Measurements from ENCODE around the gene CAPG. TPM values are rescaled to one million over a fixed set of nuclear protein-coding genes. Genes with fewer than 3 reads are reported as not detected.

CAPG gene
- total and polyA plus RNA-seq, 10 of the 15 experiments (the other 5 are each of a cell fraction or from before 2014, with no cell fraction given) = 26.3 to 192 (median 100) TPM

DNA sequence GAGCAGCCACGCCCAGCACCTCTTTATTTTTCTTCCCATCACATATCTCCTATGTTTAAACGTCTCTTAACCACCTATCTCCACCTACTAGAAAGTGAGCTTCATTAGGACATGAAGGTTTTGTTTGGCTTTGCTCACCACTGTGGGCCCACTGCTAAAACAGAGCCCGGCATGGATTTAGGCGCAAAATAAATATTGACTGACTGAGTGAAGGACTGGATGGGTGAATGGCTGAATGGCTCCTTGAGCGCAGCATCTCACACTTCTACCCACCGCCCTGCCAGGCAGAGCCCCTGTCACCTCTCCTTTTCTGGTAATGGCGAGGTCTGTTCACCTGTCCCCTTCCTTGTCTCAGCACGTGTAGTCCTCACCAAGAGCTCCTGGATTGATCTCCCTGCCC lies 10.1 kb downstream of the CAPG start:
- ChIA-PET RAD21 (ENCODE audit: unreplicated experiment) (no interaction called here), POLR2A (interaction anchor here (0.6 to 0.7 kb wide), 3 partner anchors 29 to 680 kb away, joined by 4 to 6 read pairs (median 6); no protein-coding TSS in a partner anchor), SMC1A (ENCODE audit: uncharacterized antibody, unreplicated experiment) (no interaction called here), CTCF (no interaction called here)
- Histone ChIP-seq H3K4me1 (ENCODE audit: control insufficient read depth, insufficient read depth, low read length) (peaks cover 9% of the 10 kb centered on the region), H3K27ac (ENCODE audit: control insufficient read depth, insufficient read depth) (no peak overlapping the region), H3K36me3 (ENCODE audit: control insufficient read depth in 2 of 2, insufficient read depth in 2 of 2, low read length in 1 of 2) (no peaks in the 10 kb centered on the region; a peak in 2 of 4 replicates), H3K4me3 (no peak overlapping the region), H2AFZ (ENCODE audit: control insufficient read depth, low read depth, low read length) (no peak overlapping the region), H3K79me2 (ENCODE audit: control insufficient read depth, insufficient read depth, low read length) (no peaks in the 10 kb centered on the region), H3K9me3 (replicated peaks; ENCODE audit: control insufficient read depth, insufficient read depth, low read length) (no peaks in the 10 kb centered on the region; the same call in 1 of the 3 replicates), H4K20me1 (ENCODE audit: control insufficient read depth, insufficient read depth) (no peaks in the 10 kb centered on the region), H3K9ac (ENCODE audit: control insufficient read depth, insufficient read depth, low read length) (no peak overlapping the region), H3K27me3 (replicated peaks in 1 of 2; ENCODE audit: control insufficient read depth in 2 of 2, insufficient read depth in 2 of 2, low read length in 1 of 2) (no peaks in the 10 kb centered on the region), H3K4me2 (ENCODE audit: control insufficient read depth, insufficient read depth) (no peak overlapping the region)
- ATAC-seq = no peak
- in situ Hi-C loops (cut with MboI) = no loop called here
- intact Hi-C loops (cut with micrococcal nuclease; ENCODE audit: unreplicated experiment) = no loop called here
- no peak for FAIRE-seq
- no TSS peak for BruUV-seq (replicated peaks)
- TF ChIP-seq, protein P1, sequence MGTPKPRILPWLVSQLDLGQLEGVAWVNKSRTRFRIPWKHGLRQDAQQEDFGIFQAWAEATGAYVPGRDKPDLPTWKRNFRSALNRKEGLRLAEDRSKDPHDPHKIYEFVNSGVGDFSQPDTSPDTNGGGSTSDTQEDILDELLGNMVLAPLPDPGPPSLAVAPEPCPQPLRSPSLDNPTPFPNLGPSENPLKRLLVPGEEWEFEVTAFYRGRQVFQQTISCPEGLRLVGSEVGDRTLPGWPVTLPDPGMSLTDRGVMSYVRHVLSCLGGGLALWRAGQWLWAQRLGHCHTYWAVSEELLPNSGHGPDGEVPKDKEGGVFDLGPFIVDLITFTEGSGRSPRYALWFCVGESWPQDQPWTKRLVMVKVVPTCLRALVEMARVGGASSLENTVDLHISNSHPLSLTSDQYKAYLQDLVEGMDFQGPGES (IDR thresholded peaks at IDR 0.05) = no peak
- DNase-seq (ENCODE audit: low read depth, low spot score) = no peak
- WGBS (ENCODE audit: insufficient coverage, insufficient replicate concordance, low lambda C conversion rate, missing lambda C conversion rate) = 73% methylated on average over 8 of the region's 8 CpGs

DNA sequence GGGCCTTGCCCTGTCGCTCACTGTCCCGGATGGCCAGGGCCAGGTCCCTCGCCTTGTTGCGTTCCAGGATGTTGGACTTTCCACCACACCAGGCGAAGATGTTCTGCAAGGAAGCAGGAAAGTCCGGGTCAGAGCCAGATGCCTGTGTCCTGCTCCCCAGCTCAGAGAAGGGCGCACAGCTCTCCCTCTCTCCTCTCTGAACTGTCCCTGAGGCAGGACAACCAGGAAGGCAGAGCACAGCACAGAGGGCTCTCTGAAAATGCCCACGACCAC lies 11.0 kb downstream of the CAPG start:
- CTCF ChIA-PET = no interaction called here
- FAIRE-seq (no peak), ATAC-seq (no peak), DNase-seq (ENCODE audit: low read depth, low spot score) (no peak)
- POLR2A ChIA-PET = no interaction called here
- TF ChIP-seq, protein P2, sequence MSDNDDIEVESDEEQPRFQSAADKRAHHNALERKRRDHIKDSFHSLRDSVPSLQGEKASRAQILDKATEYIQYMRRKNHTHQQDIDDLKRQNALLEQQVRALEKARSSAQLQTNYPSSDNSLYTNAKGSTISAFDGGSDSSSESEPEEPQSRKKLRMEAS (IDR thresholded peaks at IDR 0.05; ENCODE audit: low read depth, low read length) = no peak
- no peak for TF ChIP-seq TAF1 (IDR thresholded peaks at IDR 0.05; ENCODE audit: borderline replicate concordance, low read depth, low read length)
- TF ChIP-seq CBFB (IDR thresholded peaks at IDR 0.05; ENCODE audit: low read depth) = no peak
- TF ChIP-seq CREB1 (IDR thresholded peaks at IDR 0.05; ENCODE audit: low read depth) = no peak
- TF ChIP-seq, protein P3, sequence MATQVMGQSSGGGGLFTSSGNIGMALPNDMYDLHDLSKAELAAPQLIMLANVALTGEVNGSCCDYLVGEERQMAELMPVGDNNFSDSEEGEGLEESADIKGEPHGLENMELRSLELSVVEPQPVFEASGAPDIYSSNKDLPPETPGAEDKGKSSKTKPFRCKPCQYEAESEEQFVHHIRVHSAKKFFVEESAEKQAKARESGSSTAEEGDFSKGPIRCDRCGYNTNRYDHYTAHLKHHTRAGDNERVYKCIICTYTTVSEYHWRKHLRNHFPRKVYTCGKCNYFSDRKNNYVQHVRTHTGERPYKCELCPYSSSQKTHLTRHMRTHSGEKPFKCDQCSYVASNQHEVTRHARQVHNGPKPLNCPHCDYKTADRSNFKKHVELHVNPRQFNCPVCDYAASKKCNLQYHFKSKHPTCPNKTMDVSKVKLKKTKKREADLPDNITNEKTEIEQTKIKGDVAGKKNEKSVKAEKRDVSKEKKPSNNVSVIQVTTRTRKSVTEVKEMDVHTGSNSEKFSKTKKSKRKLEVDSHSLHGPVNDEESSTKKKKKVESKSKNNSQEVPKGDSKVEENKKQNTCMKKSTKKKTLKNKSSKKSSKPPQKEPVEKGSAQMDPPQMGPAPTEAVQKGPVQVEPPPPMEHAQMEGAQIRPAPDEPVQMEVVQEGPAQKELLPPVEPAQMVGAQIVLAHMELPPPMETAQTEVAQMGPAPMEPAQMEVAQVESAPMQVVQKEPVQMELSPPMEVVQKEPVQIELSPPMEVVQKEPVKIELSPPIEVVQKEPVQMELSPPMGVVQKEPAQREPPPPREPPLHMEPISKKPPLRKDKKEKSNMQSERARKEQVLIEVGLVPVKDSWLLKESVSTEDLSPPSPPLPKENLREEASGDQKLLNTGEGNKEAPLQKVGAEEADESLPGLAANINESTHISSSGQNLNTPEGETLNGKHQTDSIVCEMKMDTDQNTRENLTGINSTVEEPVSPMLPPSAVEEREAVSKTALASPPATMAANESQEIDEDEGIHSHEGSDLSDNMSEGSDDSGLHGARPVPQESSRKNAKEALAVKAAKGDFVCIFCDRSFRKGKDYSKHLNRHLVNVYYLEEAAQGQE (IDR thresholded peaks at IDR 0.05; ENCODE audit: low read depth, low read length) = no peak
- no peak for TF ChIP-seq SUZ12 (IDR thresholded peaks at IDR 0.05; ENCODE audit: unreplicated experiment)
- TF ChIP-seq EZH2 (IDR thresholded peaks at IDR 0.05; ENCODE audit: borderline replicate concordance, control insufficient read depth, low read depth, low read length) = no peak
- no peak for TF ChIP-seq EED (IDR thresholded peaks at IDR 0.05; ENCODE audit: low read depth)
- TF ChIP-seq IKZF1 (conservative IDR thresholded peaks at IDR 0.05) = no peak
- TF ChIP-seq MYB (IDR thresholded peaks at IDR 0.05; ENCODE audit: borderline replicate concordance, low read depth, low read length) = no peak
- TF ChIP-seq RELA (IDR thresholded peaks at IDR 0.05; ENCODE audit: borderline replicate concordance, partially characterized antibody) = no peak
- no peak for TF ChIP-seq TCF3 (IDR thresholded peaks at IDR 0.05; ENCODE audit: borderline replicate concordance, insufficient read depth, low read depth, low read length)
- Histone ChIP-seq H3K36me3 (ENCODE audit: control insufficient read depth in 2 of 2, insufficient read depth in 2 of 2, low read length in 1 of 2) (no peaks in the 10 kb centered on the region; a peak in 2 of 4 replicates), H3K4me2 (ENCODE audit: control insufficient read depth, insufficient read depth) (no peak overlapping the region), H3K27ac (ENCODE audit: control insufficient read depth, insufficient read depth) (no peak overlapping the region), H3K4me3 (no peak overlapping the region), H2AFZ (ENCODE audit: control insufficient read depth, low read depth, low read length) (no peak overlapping the region), H3K79me2 (ENCODE audit: control insufficient read depth, insufficient read depth, low read length) (no peaks in the 10 kb centered on the region), H3K27me3 (replicated peaks in 1 of 2; ENCODE audit: control insufficient read depth in 2 of 2, insufficient read depth in 2 of 2, low read length in 1 of 2) (no peaks in the 10 kb centered on the region), H3K4me1 (ENCODE audit: control insufficient read depth, insufficient read depth, low read length) (peaks cover 9% of the 10 kb centered on the region), H4K20me1 (ENCODE audit: control insufficient read depth, insufficient read depth) (no peaks in the 10 kb centered on the region), H3K9me3 (replicated peaks; ENCODE audit: control insufficient read depth, insufficient read depth, low read length) (no peaks in the 10 kb centered on the region; the same call in 1 of the 3 replicates), H3K9ac (ENCODE audit: control insufficient read depth, insufficient read depth, low read length) (no peak overlapping the region)
- no TSS peak for BruUV-seq (replicated peaks)
- in situ Hi-C loops (cut with MboI) = no loop called here
- intact Hi-C loops (cut with micrococcal nuclease; ENCODE audit: unreplicated experiment) = no loop called here
- 65% methylated on average over 8 of the region's 8 CpGs for WGBS (ENCODE audit: insufficient coverage, insufficient replicate concordance, low lambda C conversion rate, missing lambda C conversion rate)
- RAD21 ChIA-PET (ENCODE audit: unreplicated experiment) = no interaction called here
- SMC1A ChIA-PET (ENCODE audit: uncharacterized antibody, unreplicated experiment) = interaction anchor here (0.7 kb wide), 1 partner anchor 153 kb away, joined by 3 read pairs; no protein-coding TSS in a partner anchor
